BJ (cell line): ENCODE measurements around the gene SWI5. TPM values are rescaled to one million over a fixed set of nuclear protein-coding genes. Genes with fewer than 3 reads are reported as not detected.
"Not testable (repeated sequence)": the region's sequence is repeated elsewhere in the genome, so short reads cannot be mapped to it uniquely, and the experiment has no call there.

Experiments used
- CTCF ChIA-PET: fragments of 350-600 bp; formaldehyde crosslinking; extraction: SDS; loops from one replicate; lab custom pipeline; 2021; ENCODE audit warnings: antibody characterized with exemption, inconsistent platforms; lab: Yijun Ruan, JAX
- POLR2A ChIA-PET: fragments of 300-600 bp; sonication (Branson Sonifier 250); formaldehyde crosslinking; extraction: SDS; loops from one replicate; lab custom pipeline; 2021; ENCODE audit warnings: antibody characterized with exemption; lab: Charles Lee
- DNase-seq: peaks from one replicate; pipeline ENCODE4 v3.0.0-alpha.2; 2011; ENCODE audit warnings: low read depth
- H3K27me3 ChIP-seq: 2 replicates; pipeline ENCODE4 v1.6.0; 2011; ENCODE audit warnings: low read length; ENCODE audit not compliant: control insufficient read depth, insufficient read depth
- H3K36me3 ChIP-seq: 2 replicates; pipeline ENCODE4 v1.5.1; 2011; ENCODE audit warnings: low read length; ENCODE audit not compliant: control insufficient read depth, insufficient read depth
- H3K4me3 ChIP-seq: 2 replicates; pipeline ENCODE4 v1.5.1; 2011; ENCODE audit warnings: low read depth, mild to moderate bottlenecking, control low read depth, low read length
- CTCF ChIP-seq: IDR thresholded peaks from 2 replicates; pipeline ENCODE4 v1.5.1; 2011; ENCODE audit warnings: low read depth, mild to moderate bottlenecking, control low read depth, inconsistent platforms, low read length, moderate library complexity; ENCODE audit not compliant: insufficient read depth
- polyA plus RNA-seq: library from polyadenylated mRNA; depleted of rRNA; stranded (reverse); fragments of >200 nt; gene quantifications from 2 replicates; pipeline ENCODE4 v1.2.3, GENCODE V29; 2011

Gene SWI5
- polyA plus RNA-seq, 1 experiment: 77.4 TPM

DNA sequence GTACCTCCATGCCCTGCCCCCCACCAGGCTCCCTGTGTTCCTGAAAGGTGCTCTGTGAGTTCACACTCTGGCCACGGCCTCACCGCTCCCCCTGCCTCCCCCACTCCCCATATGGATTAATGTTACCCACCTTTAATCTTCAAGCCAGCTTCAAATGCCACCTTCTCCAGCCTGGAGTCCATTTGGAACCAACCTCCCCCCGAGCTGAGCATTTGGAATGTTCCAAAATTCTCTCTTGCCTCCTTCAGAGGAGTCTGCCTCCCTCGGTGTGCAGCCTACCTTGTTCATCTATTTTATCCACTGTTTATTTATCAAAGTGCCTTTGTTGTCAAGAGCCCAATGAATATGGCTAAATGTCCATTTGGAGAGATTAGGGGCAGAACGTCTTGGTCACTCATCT is 4.6 kb upstream of the SWI5 start:
- no peak overlapping the region for H3K4me3 ChIP-seq
- no peaks in the 10 kb centered on the region for H3K27me3 ChIP-seq
- H3K36me3 ChIP-seq: peaks cover 35% of the 10 kb centered on the region
- no peak for TF ChIP-seq CTCF
- ChIA-PET POLR2A (no interaction called here), CTCF (interaction anchor here (0.9 kb wide), 1 partner anchor 16 kb away, joined by 3 read pairs; no protein-coding TSS in a partner anchor)
- DNase-seq: no peak

DNA sequence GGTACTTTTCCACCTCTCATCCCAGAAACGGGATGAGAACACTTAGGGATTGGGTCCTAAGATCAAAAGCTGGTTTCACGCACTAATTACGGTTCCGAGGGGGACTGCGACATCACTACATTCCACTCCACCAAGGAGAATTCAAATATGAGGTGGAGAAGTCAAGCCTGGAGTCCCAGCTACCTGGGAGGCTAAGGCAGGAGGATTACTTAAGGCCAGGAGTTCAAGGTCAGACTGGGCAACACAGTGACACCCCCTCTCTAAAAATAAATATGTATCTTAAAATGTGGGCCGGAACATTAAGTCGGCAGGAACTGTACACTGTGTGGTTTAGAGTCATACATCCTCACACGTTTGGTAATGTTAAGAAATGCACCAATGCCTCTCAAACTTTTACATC is 1.8 kb upstream of the SWI5 start:
- ChIA-PET CTCF (interaction anchor here (1.6 kb wide), 1 partner anchor 19 kb away, joined by 4 read pairs; no protein-coding TSS in a partner anchor), POLR2A (no interaction called here)
- Histone ChIP-seq H3K36me3 (peaks cover 18% of the 10 kb centered on the region), H3K4me3 (peak overlapping the region; percentile 91), H3K27me3 (no peaks in the 10 kb centered on the region)
- TF ChIP-seq CTCF: no peak
- DNase-seq: no peak

- H3K4me3 ChIP-seq: peak within 1 kb of the TSS; percentile 91
- TF ChIP-seq CTCF: no peak
- H3K36me3 ChIP-seq: peaks cover 14% of the 10 kb centered on the region
- ChIA-PET CTCF (interaction anchor here (0.8 to 0.9 kb wide), 3 partner anchors 20 to 136 kb away, joined by 3 to 5 read pairs (median 5); no protein-coding TSS in a partner anchor), POLR2A (interaction anchor here (0.6 kb wide), 1 partner anchor 30 kb away, joined by 7 read pairs; no protein-coding TSS in a partner anchor)
- no peaks in the 10 kb centered on the region for H3K27me3 ChIP-seq
- DNase-seq: no peak
Measured at GRCh38 chr9:128275198-128276007, 673 bp upstream of the SWI5 start, which contains the start of gene GOLGA2. TSS of gene GOLGA2 (minus strand) at chr9:128276007. CDS start at chr9:128275976, 31 bp downstream.

DNA sequence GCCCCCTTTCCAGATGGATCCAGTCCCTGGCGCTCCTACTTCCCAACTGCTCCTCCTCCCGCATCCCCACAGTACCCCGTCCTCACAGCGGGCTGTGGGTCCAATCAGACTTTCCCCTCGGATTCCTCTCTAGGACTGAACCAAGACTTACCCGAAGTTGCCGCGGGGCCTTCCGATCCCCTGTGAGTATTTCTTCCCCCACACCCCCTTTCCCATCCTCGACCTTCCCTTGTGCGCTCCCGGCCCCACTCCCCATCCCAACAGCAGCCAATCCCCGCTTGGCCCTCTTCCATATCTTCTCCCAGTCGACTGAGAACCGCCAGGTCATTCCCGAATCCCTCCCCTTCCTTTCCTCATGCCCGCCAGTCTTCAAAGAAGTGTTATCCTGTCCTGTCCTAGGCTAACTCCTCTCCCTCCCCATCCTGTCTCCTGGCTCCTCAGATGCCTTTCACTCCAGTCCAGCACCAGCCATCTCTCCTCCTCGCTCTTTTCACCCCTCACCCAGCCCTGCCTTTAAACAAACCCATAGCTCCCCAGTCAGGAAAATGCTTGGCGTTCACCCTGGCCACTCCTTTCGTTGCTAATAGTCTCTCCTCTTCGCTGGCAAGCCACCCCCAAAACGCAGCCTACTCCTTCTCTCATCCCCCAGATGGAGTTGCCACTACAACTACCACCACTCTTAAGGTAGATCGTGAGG is 646 bp downstream of the SWI5 start:
- no peak for TF ChIP-seq CTCF
- DNase-seq: no peak
- POLR2A ChIA-PET: no interaction called here
- Histone ChIP-seq H3K4me3 (peak overlapping the region; percentile 91), H3K27me3 (no peaks in the 10 kb centered on the region), H3K36me3 (peaks cover 8% of the 10 kb centered on the region)
- CTCF ChIA-PET: interaction anchor here (0.9 to 1.2 kb wide), 2 partner anchors 18 to 21 kb away, joined by 3 to 5 read pairs; no protein-coding TSS in a partner anchor

DNA sequence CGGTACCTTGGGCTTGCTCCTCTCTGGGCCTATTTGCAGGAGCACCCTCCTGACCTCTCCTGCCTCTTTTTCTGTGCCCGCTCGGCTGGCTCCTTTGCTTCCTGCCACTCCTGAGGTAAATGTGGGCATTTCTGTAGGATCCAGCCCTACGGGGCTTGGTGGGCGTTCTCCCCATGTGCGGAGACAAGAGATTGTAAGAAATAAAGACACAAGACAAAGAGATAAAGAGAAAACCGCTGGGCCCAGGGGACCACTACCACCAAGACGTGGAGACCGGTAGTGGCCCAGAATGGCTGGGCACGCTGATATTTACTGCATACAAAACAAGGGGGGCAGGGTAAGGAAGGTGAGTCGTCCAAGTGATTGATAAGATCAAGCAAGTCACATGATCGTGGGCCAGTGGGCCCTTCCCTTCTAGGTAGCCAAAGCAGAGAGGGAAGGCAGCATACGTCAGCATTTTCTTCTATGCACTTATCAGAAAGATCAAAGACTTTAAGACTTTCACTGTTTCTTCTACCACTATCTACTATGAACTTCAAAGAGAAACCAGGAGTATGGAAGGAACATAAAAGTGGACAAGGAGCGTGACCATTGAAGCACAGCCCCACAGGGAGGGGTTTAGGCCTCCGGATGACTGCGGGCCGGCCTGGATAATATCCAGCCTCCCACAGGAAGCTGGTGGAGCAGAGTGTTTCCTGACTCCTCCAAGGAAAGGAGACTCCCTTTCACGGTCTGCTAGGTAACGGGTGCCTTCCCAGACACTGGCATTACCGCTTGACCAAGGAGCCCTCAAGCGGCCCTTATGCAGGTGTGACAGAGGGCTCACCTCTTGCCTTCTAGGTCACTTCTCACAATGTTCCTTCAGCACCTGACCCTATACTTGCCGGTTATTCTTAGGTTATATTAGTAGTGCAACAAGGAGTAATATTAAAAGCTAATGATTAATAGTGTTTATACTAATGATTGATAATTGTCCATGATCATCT is 3.3 kb downstream of the SWI5 start:
- H3K36me3 ChIP-seq, H3K4me3 ChIP-seq, H3K27me3 ChIP-seq, DNase-seq, POLR2A ChIA-PET: not testable (repeated sequence)
- CTCF ChIA-PET: interaction anchor here (1.2 kb wide), 1 partner anchor 140 kb away, joined by 4 read pairs; no protein-coding TSS in a partner anchor
